GM19035 (cell line): ENCODE data around the gene TLR10.

ENCODE experiments used
- ATAC-seq: cut with Tn5 transposase; IDR thresholded peaks from one replicate; pipeline ENCODE4 v1.9.1; 2021; ENCODE audit not compliant: unreplicated experiment

TLR10 gene

DNA sequence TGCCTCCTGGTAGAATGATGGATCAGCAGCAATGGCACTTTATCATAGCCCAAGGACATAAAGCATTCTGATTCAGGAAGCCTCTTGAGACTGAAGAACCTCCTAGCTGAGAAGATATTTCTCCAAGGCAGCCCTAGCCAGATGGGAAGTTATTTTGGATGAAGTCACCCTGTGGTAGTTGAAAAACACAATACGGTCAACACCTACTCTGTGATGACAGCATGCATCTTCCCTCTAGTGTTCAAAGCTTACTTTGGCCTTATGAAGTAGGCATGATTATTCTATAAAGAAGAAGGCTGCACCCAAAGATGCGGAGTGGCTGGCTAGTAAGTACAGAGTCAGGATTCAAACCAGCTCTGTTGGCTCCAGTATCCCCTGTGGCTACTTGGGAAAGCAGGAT is 47.9 kb downstream of the TLR10 start:
- no peak for ATAC-seq

GRCh38 chr4:38734446-38734845 is 48.3 kb downstream of the TLR10 start:
- no peak for ATAC-seq

- no peak for ATAC-seq
Observed at GRCh38 chr4:38733663-38734062, 49.1 kb downstream of the TLR10 start.

DNA sequence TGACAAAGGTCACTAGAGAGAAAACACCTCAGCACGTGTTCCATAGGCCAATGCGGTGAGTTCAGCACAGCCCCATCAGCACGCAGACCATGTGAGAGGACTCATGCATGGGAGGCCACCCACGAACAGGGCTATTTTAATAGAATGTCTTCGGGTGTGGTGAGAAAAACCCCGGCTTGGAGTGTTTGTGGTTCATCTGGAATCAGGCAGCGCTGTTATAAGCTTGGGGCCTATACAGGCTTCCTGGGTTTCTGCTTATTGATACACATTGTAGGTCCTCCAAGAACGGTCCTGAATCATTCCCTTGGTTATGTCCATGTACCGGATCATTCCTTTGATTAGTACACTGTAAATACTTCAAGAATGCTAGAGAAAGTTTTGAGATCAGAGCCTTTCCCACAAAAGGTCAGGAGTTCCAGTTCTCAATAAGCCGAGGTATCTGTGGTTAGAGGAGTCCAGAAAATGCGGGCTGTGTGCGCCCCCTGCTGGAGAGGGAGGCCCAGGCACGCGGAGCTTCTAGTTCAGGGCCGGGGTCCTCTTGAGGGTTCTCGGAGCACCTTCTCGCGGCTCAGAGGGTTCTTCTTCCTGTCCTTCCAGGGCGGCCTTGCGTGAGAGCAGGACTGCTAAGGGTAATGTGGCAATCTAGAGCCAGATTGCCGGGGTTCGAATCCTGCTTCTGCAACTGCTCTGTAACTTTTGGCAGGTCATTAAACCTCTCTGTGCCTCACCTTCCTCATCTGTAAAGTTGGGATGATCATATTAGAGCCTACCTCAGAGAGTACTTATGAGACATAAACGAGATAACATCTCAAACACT is 51.8 kb downstream of the TLR10 start:
- ATAC-seq, result peak; percentile 78

DNA sequence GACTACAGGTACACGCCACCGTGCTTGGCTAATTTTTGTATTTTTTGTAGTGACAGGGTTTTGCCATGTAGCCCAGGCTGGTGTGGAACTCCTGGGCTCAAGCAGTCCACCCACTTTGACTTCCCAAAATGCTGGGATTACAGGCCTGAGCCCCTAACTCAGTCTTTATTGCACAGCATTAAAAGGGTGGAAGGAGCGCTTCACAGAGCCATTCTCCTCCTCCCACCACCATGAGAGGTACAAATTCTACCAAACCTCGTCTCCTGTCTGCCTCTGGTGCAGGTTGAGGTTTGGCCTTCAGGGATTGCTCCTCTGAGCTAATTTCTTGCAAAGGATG is 52.3 kb downstream of the TLR10 start:
- ATAC-seq, result no peak

GRCh38 chr4:38728631-38729141 is 54.1 kb downstream of the TLR10 start:
- no peak for ATAC-seq

- ATAC-seq, result no peak
Observed at GRCh38 chr4:38724475-38724808, 58.3 kb downstream of the TLR10 start.

- no peak for ATAC-seq
Observed at GRCh38 chr4:38723726-38724474, 58.9 kb downstream of the TLR10 start.

- no peak for ATAC-seq
Observed at GRCh38 chr4:38723114-38723513, 59.7 kb downstream of the TLR10 start.
